Measurements from ENCODE around the gene KIFAP3. TPM values are rescaled to one million over a fixed set of nuclear protein-coding genes. Genes with fewer than 3 reads are reported as not detected.

Gene KIFAP3
- total RNA-seq, 1 experiment from 2014 or later: 2.3 TPM

DNA sequence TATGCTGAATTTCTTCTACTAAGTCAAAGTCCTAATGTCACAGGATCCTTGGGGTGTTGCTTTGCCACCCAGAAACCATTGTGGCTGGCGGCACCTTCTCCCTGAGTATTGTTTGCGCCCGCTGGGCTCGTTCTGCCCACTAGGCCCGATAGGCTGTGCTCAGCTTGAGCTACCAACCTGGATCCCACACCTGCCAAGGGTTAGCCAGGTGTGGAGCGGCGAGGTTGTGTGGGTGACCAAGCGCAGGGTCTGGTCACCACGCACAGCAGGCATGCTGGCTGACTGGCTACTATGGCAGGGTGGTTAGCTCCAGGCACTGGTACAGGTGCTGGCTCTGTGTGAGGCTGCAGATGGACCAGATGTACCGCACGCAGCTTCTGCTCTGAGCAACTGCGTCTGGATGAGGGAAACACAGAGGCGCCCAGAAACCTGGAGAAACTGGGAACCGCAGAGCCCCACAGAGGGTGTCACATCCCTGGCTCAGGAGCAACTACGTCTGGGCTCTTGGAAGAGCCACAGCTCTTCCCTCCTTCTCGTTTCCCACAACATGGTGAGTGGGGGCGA, 130.4 kb downstream of the KIFAP3 start:
- DNase-seq (ENCODE audit: low spot score): no peak
- CTCF ChIA-PET: interaction anchor here (0.8 kb wide), 1 partner anchor 745 kb away, joined by 3 read pairs; no protein-coding TSS in a partner anchor
- no peaks in the 10 kb centered on the region for H3K4me1 Mint-ChIP-seq
- TF ChIP-seq, protein P1, sequence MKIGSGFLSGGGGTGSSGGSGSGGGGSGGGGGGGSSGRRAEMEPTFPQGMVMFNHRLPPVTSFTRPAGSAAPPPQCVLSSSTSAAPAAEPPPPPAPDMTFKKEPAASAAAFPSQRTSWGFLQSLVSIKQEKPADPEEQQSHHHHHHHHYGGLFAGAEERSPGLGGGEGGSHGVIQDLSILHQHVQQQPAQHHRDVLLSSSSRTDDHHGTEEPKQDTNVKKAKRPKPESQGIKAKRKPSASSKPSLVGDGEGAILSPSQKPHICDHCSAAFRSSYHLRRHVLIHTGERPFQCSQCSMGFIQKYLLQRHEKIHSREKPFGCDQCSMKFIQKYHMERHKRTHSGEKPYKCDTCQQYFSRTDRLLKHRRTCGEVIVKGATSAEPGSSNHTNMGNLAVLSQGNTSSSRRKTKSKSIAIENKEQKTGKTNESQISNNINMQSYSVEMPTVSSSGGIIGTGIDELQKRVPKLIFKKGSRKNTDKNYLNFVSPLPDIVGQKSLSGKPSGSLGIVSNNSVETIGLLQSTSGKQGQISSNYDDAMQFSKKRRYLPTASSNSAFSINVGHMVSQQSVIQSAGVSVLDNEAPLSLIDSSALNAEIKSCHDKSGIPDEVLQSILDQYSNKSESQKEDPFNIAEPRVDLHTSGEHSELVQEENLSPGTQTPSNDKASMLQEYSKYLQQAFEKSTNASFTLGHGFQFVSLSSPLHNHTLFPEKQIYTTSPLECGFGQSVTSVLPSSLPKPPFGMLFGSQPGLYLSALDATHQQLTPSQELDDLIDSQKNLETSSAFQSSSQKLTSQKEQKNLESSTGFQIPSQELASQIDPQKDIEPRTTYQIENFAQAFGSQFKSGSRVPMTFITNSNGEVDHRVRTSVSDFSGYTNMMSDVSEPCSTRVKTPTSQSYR (CRISPR knock-in tag; IDR thresholded peaks at IDR 0.05): no peak
- TF ChIP-seq NFATC4 (CRISPR knock-in tag; IDR thresholded peaks at IDR 0.05) (no peak), MXD4 (CRISPR knock-in tag; IDR thresholded peaks at IDR 0.05; ENCODE audit: borderline replicate concordance) (no peak), CREM (CRISPR knock-in tag; IDR thresholded peaks at IDR 0.05) (no peak), SOX15 (CRISPR knock-in tag; IDR thresholded peaks at IDR 0.05) (no peak), SMAD3 (CRISPR knock-in tag; IDR thresholded peaks at IDR 0.05; ENCODE audit: borderline replicate concordance) (no peak), RELA (CRISPR knock-in tag; IDR thresholded peaks at IDR 0.05; ENCODE audit: borderline replicate concordance) (no peak), ZNF121 (CRISPR knock-in tag; IDR thresholded peaks at IDR 0.05) (no peak)
- TF ChIP-seq, protein P2, sequence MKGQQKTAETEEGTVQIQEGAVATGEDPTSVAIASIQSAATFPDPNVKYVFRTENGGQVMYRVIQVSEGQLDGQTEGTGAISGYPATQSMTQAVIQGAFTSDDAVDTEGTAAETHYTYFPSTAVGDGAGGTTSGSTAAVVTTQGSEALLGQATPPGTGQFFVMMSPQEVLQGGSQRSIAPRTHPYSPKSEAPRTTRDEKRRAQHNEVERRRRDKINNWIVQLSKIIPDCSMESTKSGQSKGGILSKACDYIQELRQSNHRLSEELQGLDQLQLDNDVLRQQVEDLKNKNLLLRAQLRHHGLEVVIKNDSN (CRISPR knock-in tag; IDR thresholded peaks at IDR 0.05): no peak
- TF ChIP-seq, protein P3, sequence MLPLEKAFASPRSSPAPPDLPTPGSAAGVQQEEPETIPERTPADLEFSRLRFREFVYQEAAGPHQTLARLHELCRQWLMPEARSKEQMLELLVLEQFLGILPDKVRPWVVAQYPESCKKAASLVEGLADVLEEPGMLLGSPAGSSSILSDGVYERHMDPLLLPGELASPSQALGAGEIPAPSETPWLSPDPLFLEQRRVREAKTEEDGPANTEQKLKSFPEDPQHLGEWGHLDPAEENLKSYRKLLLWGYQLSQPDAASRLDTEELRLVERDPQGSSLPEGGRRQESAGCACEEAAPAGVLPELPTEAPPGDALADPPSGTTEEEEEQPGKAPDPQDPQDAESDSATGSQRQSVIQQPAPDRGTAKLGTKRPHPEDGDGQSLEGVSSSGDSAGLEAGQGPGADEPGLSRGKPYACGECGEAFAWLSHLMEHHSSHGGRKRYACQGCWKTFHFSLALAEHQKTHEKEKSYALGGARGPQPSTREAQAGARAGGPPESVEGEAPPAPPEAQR (CRISPR knock-in tag; IDR thresholded peaks at IDR 0.05): no peak
- TF ChIP-seq, protein P4, sequence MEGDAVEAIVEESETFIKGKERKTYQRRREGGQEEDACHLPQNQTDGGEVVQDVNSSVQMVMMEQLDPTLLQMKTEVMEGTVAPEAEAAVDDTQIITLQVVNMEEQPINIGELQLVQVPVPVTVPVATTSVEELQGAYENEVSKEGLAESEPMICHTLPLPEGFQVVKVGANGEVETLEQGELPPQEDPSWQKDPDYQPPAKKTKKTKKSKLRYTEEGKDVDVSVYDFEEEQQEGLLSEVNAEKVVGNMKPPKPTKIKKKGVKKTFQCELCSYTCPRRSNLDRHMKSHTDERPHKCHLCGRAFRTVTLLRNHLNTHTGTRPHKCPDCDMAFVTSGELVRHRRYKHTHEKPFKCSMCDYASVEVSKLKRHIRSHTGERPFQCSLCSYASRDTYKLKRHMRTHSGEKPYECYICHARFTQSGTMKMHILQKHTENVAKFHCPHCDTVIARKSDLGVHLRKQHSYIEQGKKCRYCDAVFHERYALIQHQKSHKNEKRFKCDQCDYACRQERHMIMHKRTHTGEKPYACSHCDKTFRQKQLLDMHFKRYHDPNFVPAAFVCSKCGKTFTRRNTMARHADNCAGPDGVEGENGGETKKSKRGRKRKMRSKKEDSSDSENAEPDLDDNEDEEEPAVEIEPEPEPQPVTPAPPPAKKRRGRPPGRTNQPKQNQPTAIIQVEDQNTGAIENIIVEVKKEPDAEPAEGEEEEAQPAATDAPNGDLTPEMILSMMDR (IDR thresholded peaks at IDR 0.05): no peak
- TF ChIP-seq, protein P5, sequence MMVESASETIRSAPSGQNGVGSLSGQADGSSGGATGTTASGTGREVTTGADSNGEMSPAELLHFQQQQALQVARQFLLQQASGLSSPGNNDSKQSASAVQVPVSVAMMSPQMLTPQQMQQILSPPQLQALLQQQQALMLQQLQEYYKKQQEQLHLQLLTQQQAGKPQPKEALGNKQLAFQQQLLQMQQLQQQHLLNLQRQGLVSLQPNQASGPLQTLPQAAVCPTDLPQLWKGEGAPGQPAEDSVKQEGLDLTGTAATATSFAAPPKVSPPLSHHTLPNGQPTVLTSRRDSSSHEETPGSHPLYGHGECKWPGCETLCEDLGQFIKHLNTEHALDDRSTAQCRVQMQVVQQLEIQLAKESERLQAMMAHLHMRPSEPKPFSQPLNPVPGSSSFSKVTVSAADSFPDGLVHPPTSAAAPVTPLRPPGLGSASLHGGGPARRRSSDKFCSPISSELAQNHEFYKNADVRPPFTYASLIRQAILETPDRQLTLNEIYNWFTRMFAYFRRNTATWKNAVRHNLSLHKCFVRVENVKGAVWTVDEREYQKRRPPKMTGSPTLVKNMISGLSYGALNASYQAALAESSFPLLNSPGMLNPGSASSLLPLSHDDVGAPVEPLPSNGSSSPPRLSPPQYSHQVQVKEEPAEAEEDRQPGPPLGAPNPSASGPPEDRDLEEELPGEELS (CRISPR knock-in tag; IDR thresholded peaks at IDR 0.05): no peak
- TF ChIP-seq, protein P6, sequence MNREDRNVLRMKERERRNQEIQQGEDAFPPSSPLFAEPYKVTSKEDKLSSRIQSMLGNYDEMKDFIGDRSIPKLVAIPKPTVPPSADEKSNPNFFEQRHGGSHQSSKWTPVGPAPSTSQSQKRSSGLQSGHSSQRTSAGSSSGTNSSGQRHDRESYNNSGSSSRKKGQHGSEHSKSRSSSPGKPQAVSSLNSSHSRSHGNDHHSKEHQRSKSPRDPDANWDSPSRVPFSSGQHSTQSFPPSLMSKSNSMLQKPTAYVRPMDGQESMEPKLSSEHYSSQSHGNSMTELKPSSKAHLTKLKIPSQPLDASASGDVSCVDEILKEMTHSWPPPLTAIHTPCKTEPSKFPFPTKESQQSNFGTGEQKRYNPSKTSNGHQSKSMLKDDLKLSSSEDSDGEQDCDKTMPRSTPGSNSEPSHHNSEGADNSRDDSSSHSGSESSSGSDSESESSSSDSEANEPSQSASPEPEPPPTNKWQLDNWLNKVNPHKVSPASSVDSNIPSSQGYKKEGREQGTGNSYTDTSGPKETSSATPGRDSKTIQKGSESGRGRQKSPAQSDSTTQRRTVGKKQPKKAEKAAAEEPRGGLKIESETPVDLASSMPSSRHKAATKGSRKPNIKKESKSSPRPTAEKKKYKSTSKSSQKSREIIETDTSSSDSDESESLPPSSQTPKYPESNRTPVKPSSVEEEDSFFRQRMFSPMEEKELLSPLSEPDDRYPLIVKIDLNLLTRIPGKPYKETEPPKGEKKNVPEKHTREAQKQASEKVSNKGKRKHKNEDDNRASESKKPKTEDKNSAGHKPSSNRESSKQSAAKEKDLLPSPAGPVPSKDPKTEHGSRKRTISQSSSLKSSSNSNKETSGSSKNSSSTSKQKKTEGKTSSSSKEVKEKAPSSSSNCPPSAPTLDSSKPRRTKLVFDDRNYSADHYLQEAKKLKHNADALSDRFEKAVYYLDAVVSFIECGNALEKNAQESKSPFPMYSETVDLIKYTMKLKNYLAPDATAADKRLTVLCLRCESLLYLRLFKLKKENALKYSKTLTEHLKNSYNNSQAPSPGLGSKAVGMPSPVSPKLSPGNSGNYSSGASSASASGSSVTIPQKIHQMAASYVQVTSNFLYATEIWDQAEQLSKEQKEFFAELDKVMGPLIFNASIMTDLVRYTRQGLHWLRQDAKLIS (CRISPR knock-in tag; IDR thresholded peaks at IDR 0.05; ENCODE audit: borderline replicate concordance): no peak
- TF ChIP-seq, protein P7, sequence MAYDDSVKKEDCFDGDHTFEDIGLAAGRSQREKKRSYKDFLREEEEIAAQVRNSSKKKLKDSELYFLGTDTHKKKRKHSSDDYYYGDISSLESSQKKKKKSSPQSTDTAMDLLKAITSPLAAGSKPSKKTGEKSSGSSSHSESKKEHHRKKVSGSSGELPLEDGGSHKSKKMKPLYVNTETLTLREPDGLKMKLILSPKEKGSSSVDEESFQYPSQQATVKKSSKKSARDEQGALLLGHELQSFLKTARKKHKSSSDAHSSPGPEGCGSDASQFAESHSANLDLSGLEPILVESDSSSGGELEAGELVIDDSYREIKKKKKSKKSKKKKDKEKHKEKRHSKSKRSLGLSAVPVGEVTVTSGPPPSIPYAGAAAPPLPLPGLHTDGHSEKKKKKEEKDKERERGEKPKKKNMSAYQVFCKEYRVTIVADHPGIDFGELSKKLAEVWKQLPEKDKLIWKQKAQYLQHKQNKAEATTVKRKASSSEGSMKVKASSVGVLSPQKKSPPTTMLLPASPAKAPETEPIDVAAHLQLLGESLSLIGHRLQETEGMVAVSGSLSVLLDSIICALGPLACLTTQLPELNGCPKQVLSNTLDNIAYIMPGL (CRISPR knock-in tag; IDR thresholded peaks at IDR 0.05): no peak
- TF ChIP-seq, protein P8, sequence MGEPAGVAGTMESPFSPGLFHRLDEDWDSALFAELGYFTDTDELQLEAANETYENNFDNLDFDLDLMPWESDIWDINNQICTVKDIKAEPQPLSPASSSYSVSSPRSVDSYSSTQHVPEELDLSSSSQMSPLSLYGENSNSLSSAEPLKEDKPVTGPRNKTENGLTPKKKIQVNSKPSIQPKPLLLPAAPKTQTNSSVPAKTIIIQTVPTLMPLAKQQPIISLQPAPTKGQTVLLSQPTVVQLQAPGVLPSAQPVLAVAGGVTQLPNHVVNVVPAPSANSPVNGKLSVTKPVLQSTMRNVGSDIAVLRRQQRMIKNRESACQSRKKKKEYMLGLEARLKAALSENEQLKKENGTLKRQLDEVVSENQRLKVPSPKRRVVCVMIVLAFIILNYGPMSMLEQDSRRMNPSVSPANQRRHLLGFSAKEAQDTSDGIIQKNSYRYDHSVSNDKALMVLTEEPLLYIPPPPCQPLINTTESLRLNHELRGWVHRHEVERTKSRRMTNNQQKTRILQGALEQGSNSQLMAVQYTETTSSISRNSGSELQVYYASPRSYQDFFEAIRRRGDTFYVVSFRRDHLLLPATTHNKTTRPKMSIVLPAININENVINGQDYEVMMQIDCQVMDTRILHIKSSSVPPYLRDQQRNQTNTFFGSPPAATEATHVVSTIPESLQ (CRISPR knock-in tag; IDR thresholded peaks at IDR 0.05): no peak
- no peak overlapping the region for H3K27ac Mint-ChIP-seq
- no peaks in the 10 kb centered on the region for H3K36me3 Mint-ChIP-seq
- H3K27me3 Mint-ChIP-seq (ENCODE audit: low read depth): no peaks in the 10 kb centered on the region
- POLR2A ChIA-PET: no interaction called here
- H3K9me3 Mint-ChIP-seq: no peaks in the 10 kb centered on the region
- no peak; the same call in 1 of the 2 replicates for ATAC-seq
- H3K4me3 Mint-ChIP-seq: no peak overlapping the region

Data from WTC11 (cell line).